HG03439 (cell line): ENCODE data around the gene PRKRIP1.
"Not testable (repeated sequence)": the region's sequence is repeated elsewhere in the genome, so short reads cannot be mapped to it uniquely, and the experiment has no call there.

Experiments
- ATAC-seq: cut with Tn5 transposase; IDR thresholded peaks from one replicate; pipeline ENCODE4 v1.9.1; 2021; ENCODE audit warnings: mild to moderate bottlenecking, moderate library complexity; ENCODE audit not compliant: unreplicated experiment

PRKRIP1 gene

GRCh38 chr7:102403563-102403962 is 7.4 kb downstream of the PRKRIP1 start:
- ATAC-seq: no peak

- peak; percentile 86 for ATAC-seq
These were observed 8.1 kb downstream of the PRKRIP1 start for GRCh38 chr7:102404005-102404861.

GRCh38 chr7:102404862-102405188 is 8.7 kb downstream of the PRKRIP1 start:
- not testable (repeated sequence) for ATAC-seq

GRCh38 chr7:102407910-102408309 is 11.7 kb downstream of the PRKRIP1 start:
- ATAC-seq: no peak

GRCh38 chr7:102408530-102408929 is 12.4 kb downstream of the PRKRIP1 start:
- not testable (repeated sequence) for ATAC-seq

- no peak for ATAC-seq
These were observed 13.2 kb downstream of the PRKRIP1 start for GRCh38 chr7:102409340-102409739.

GRCh38 chr7:102410123-102410522 is 14.0 kb downstream of the PRKRIP1 start:
- no peak for ATAC-seq

GRCh38 chr7:102410918-102411317 is 14.8 kb downstream of the PRKRIP1 start:
- ATAC-seq: no peak

- ATAC-seq: no peak
These were observed 16.4 kb downstream of the PRKRIP1 start for GRCh38 chr7:102412548-102412947.

- ATAC-seq: no peak
These were observed 16.9 kb downstream of the PRKRIP1 start for GRCh38 chr7:102413091-102413490.

- ATAC-seq: no peak
These were observed 17.4 kb downstream of the PRKRIP1 start for GRCh38 chr7:102413611-102414010.

GRCh38 chr7:102415685-102416225 is 19.6 kb downstream of the PRKRIP1 start:
- ATAC-seq: peak; percentile 41

GRCh38 chr7:102416406-102416805 is 20.2 kb downstream of the PRKRIP1 start:
- peak; percentile 8 for ATAC-seq

GRCh38 chr7:102417105-102417504 is 20.9 kb downstream of the PRKRIP1 start:
- no peak for ATAC-seq

GRCh38 chr7:102418592-102418991 is 22.4 kb downstream of the PRKRIP1 start:
- ATAC-seq: no peak

- ATAC-seq: no peak
These were observed 25.6 kb downstream of the PRKRIP1 start for GRCh38 chr7:102421706-102422240.

- no peak for ATAC-seq
These were observed 28.0 kb downstream of the PRKRIP1 start for GRCh38 chr7:102424129-102424551.

- no peak for ATAC-seq
These were observed 28.6 kb downstream of the PRKRIP1 start for GRCh38 chr7:102424787-102425218.

- peak; percentile 52 for ATAC-seq
These were observed 29.6 kb downstream of the PRKRIP1 start for GRCh38 chr7:102425639-102426267.

- ATAC-seq: peak; percentile 50
These were observed 30.3 kb downstream of the PRKRIP1 start for GRCh38 chr7:102426268-102427018.

GRCh38 chr7:102427019-102427405 is 30.8 kb downstream of the PRKRIP1 start:
- no peak for ATAC-seq
